ENCODE data around the gene CACNA2D1.

GRCh38 chr7:81949306-81949705, 494.3 kb downstream of the CACNA2D1 start:
- TF ChIP-seq POLR2A (IDR thresholded peaks at IDR 0.05; ENCODE audit: low read depth), result no peak
- no peak for TF ChIP-seq CTCF (IDR thresholded peaks at IDR 0.05)
